Smooth muscle cell of trachea (primary cell): ENCODE data around the gene DACH1. TPM values are rescaled to one million over a fixed set of nuclear protein-coding genes. Genes with fewer than 3 reads are reported as not detected.

ENCODE experiments used
- total RNA-seq: library from RNA; depleted of rRNA; stranded (reverse); fragments of >200 nt; gene quantifications from 2 replicates; pipeline ENCODE4 v1.2.1, GENCODE V29; 2014

The DACH1 gene
- total RNA-seq: 0.15 and 0.17 TPM in 2 replicates

DNA sequence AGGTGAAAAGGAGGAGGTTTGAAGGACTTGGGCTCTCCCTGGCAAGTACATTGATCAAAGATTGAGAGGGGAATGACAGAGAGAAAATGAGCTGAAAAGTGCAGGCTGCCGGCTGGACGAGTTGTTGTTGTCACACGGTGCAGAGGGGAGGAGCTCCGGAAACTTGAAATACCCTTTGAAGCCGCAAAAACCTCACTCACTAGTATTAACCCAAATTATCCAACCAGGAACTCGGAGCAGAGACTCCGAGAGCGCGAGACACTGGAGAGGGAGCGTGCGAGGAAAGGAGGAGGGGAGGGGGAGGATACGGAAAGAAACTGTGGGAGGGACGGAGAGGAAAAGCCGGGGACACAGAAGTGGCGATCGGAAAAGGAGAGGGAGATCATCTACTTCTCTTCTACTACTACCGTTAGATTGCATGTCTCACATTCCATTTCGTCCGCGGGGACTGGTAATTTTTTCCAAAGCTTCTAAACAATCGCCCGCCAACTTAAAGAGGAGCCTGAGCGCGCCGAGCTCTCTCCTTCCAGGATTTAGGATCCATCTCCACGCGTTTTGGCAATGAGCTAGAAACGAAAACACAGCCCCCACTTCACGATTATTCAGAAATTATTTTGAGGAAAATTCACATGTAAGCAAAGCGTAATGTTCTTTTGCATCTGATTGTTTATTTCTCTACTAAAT, at the start of gene DACH1:
Gene DACH1, minus strand, starts transcription at position 74 of the 684 bp plus-strand sequence.

